Effector CD8-positive, alpha-beta T cell (primary cell): ENCODE measurements around the gene TYW5.

Experiments
- DNase-seq: peaks from one replicate; lab custom pipeline; 2025; lab: John Stamatoyannopoulos, UW

TYW5 gene

GRCh38 chr2:199975273-199975895 is 20.1 kb upstream of the TYW5 start:
- DNase-seq: no peak

- DNase-seq: no peak
Observed at GRCh38 chr2:199973703-199974102, 18.4 kb upstream of the TYW5 start.

GRCh38 chr2:199972088-199972626 is 16.9 kb upstream of the TYW5 start:
- DNase-seq: no peak

GRCh38 chr2:199968126-199968525 is 12.8 kb upstream of the TYW5 start:
- DNase-seq: no peak

- no peak for DNase-seq
Observed at GRCh38 chr2:199966976-199967375, 11.7 kb upstream of the TYW5 start.

GRCh38 chr2:199966405-199966804 is 11.1 kb upstream of the TYW5 start:
- DNase-seq: no peak

GRCh38 chr2:199962203-199962602 is 6.9 kb upstream of the TYW5 start:
- no peak for DNase-seq

GRCh38 chr2:199958014-199958413 is 2.7 kb upstream of the TYW5 start:
- DNase-seq: no peak

GRCh38 chr2:199956062-199956380 is 730 bp upstream of the TYW5 start:
- no peak for DNase-seq

GRCh38 chr2:199955007-199955338 is 318 bp downstream of the TYW5 start:
- DNase-seq: no peak

GRCh38 chr2:199951023-199951422 is 4.3 kb downstream of the TYW5 start:
- no peak for DNase-seq

GRCh38 chr2:199950396-199950795 is 4.9 kb downstream of the TYW5 start:
- DNase-seq: no peak

GRCh38 chr2:199946836-199947235 is 8.5 kb downstream of the TYW5 start:
- no peak for DNase-seq

- no peak for DNase-seq
Observed at GRCh38 chr2:199946196-199946595, 9.1 kb downstream of the TYW5 start.

- no peak for DNase-seq
Observed at GRCh38 chr2:199943373-199943772, 11.9 kb downstream of the TYW5 start.

GRCh38 chr2:199940373-199940772 is 14.9 kb downstream of the TYW5 start:
- DNase-seq: no peak

GRCh38 chr2:199936554-199936953 is 18.7 kb downstream of the TYW5 start:
- no peak for DNase-seq

GRCh38 chr2:199933466-199933865 is 21.8 kb downstream of the TYW5 start:
- DNase-seq: no peak

- no peak for DNase-seq
Observed at GRCh38 chr2:199932312-199932855, 22.9 kb downstream of the TYW5 start.

- DNase-seq: no peak
Observed at GRCh38 chr2:199929262-199929661, 26.0 kb downstream of the TYW5 start.

- no peak for DNase-seq
Observed at GRCh38 chr2:199928626-199929025, 26.7 kb downstream of the TYW5 start.

GRCh38 chr2:199928226-199928625 is 27.1 kb downstream of the TYW5 start:
- DNase-seq: no peak

- DNase-seq: no peak
Observed at GRCh38 chr2:199926806-199927205, 28.5 kb downstream of the TYW5 start.

GRCh38 chr2:199923924-199924323 is 31.4 kb downstream of the TYW5 start:
- DNase-seq: no peak
